ENCODE data around the gene GRM4. TPM values are rescaled to one million over a fixed set of nuclear protein-coding genes. Genes with fewer than 3 reads are reported as not detected.
A peak's percentile ranks its signal among the peaks of the same experiment; 100 is the strongest.

The GRM4 gene
- total RNA-seq, 6 donors from 2014 or later: 0.24 TPM; not detected in 5

DNA sequence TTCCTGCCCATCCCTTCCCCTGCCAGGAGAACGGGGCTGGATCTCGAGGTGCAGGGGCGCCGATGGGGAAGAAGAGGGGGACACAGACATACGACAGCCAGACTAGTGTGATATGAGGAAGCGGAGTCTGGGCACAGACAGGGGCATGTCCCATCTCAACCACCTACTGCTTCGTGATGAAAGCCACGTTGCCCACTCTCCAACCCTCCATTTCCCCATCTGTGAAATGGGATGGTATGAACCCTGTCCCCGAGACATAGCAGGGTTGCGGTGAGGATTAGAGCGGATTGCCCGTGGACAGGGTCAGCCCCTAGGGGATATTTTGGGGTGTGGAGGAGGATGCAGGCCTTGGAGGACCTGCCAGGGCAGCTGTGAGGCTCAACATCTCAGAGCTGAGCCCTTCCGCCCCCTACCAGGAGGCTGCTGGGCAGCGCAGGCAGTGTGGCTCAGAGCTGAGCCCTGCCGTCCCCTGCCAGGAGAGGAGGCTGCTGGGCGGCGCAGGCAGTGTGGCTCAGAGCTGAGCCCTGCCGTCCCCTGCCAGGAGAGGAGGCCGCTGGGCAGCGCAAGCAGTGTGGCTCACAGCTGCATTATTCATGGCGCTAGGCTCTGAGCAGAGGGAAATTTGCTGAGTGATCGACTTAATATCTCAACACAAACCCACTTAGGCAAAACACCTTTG, 71.7 kb downstream of the GRM4 start:
- no peaks in the 10 kb centered on the region for H3K9me3 ChIP-seq
- no peaks in the 10 kb centered on the region for H3K36me3 ChIP-seq
- WGBS, 2 donors: 65 to 74% methylated on average over 15 to 22 of the region's 22 CpGs
- no peak for TF ChIP-seq EP300 (IDR thresholded peaks at IDR 0.05)
- no peak for TF ChIP-seq POLR2A (IDR thresholded peaks at IDR 0.05)
- TF ChIP-seq, protein P1, sequence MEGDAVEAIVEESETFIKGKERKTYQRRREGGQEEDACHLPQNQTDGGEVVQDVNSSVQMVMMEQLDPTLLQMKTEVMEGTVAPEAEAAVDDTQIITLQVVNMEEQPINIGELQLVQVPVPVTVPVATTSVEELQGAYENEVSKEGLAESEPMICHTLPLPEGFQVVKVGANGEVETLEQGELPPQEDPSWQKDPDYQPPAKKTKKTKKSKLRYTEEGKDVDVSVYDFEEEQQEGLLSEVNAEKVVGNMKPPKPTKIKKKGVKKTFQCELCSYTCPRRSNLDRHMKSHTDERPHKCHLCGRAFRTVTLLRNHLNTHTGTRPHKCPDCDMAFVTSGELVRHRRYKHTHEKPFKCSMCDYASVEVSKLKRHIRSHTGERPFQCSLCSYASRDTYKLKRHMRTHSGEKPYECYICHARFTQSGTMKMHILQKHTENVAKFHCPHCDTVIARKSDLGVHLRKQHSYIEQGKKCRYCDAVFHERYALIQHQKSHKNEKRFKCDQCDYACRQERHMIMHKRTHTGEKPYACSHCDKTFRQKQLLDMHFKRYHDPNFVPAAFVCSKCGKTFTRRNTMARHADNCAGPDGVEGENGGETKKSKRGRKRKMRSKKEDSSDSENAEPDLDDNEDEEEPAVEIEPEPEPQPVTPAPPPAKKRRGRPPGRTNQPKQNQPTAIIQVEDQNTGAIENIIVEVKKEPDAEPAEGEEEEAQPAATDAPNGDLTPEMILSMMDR (IDR thresholded peaks at IDR 0.05): no peak
- TF ChIP-seq POLR2AphosphoS5 (IDR thresholded peaks at IDR 0.05): no peak
- ATAC-seq (ENCODE audit: low FRiP score in 2 of 2): no peak
- no peaks in the 10 kb centered on the region for H3K27me3 ChIP-seq
- no peak overlapping the region for H3K4me3 ChIP-seq
- no peak for DNase-seq
- H3K4me1 ChIP-seq: no peaks in the 10 kb centered on the region
- no peak overlapping the region for H3K27ac ChIP-seq

DNA sequence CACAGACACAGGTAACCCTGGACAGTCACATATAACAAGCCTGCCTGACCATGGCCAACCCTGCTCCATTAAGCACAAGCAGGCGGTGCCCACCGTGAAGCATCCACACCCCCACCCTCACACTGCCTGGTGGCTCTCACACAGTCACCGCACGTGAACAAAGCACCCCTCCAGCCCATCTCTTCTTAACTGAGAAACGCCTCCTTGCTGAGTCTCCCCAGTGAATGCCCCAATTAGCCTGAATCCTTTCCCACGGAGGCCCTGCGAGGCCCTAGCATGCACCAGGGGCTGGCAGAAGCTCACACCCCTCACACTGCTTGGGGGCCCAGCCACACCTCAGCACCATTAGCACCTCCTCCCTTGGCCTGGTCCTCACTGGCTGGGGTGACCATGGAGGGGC, 72.3 kb downstream of the GRM4 start:
- 61 to 66% methylated on average over 7 of the region's 7 CpGs for WGBS, 2 donors

DNA sequence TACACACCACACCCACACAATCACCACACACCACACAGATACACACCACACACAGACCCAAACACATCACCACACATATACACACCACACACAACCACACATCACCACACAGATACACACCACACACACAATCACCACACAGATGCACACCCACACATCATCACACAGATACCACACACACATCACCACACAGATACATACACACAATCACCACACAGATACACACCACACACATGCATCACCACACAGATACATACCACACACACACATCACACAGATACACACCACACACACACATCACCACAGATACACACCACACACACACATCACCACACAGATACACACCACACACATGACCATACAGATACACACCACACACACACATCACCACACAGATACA, 73.2 kb downstream of the GRM4 start:
- H3K27ac ChIP-seq: no peak overlapping the region
- no peaks in the 10 kb centered on the region for H3K36me3 ChIP-seq
- TF ChIP-seq, protein P1 (IDR thresholded peaks at IDR 0.05): no peak
- TF ChIP-seq POLR2AphosphoS5 (IDR thresholded peaks at IDR 0.05): no peak
- TF ChIP-seq EP300 (IDR thresholded peaks at IDR 0.05): no peak
- TF ChIP-seq POLR2A (IDR thresholded peaks at IDR 0.05): no peak
- ATAC-seq (ENCODE audit: low FRiP score in 2 of 2) (no peak), DNase-seq (no peak)
- H3K4me1 ChIP-seq: no peaks in the 10 kb centered on the region
- H3K9me3 ChIP-seq: no peaks in the 10 kb centered on the region
- no peak overlapping the region for H3K4me3 ChIP-seq
- no peaks in the 10 kb centered on the region for H3K27me3 ChIP-seq

More for the DNA sequence above, 72.3 kb downstream of the GRM4 start:
- Histone ChIP-seq H3K4me3 (no peak overlapping the region), H3K27me3 (no peaks in the 10 kb centered on the region), H3K9me3 (no peaks in the 10 kb centered on the region), H3K36me3 (no peaks in the 10 kb centered on the region), H3K4me1 (no peaks in the 10 kb centered on the region), H3K27ac (no peak overlapping the region)
- TF ChIP-seq, protein P1 (IDR thresholded peaks at IDR 0.05): no peak
- TF ChIP-seq POLR2A (IDR thresholded peaks at IDR 0.05) (no peak), EP300 (IDR thresholded peaks at IDR 0.05) (no peak), POLR2AphosphoS5 (IDR thresholded peaks at IDR 0.05) (no peak)
- DNase-seq (no peak), ATAC-seq (ENCODE audit: low FRiP score in 2 of 2) (no peak)

DNA sequence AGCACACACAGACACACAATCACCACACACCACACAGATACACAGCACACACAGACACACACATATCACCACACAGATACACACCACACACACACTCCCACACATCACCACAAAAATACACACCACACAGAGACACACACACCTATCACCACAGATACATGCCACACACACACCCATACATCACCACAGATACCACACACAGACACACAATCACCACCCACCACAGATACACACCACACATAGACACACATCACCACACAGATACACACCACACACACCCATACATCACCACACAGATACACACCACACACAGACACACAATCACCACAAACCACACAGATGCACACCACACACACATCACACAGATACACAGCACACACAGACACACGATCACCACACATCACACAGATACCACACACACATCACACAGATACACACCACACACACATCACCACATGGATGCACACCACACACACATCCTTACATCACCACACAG, 74.0 kb downstream of the GRM4 start:
- Histone ChIP-seq H3K27ac (no peak overlapping the region), H3K4me1 (no peaks in the 10 kb centered on the region), H3K9me3 (no peaks in the 10 kb centered on the region), H3K36me3 (no peaks in the 10 kb centered on the region), H3K27me3 (no peaks in the 10 kb centered on the region), H3K4me3 (no peak overlapping the region)
- TF ChIP-seq POLR2AphosphoS5 (IDR thresholded peaks at IDR 0.05): no peak
- WGBS, 2 donors: 94 to 96% methylated on average over 1 of the region's 1 CpG
- DNase-seq (no peak), ATAC-seq (ENCODE audit: low FRiP score in 2 of 2) (peak in 1 of 2 donors; percentile 11)

DNA sequence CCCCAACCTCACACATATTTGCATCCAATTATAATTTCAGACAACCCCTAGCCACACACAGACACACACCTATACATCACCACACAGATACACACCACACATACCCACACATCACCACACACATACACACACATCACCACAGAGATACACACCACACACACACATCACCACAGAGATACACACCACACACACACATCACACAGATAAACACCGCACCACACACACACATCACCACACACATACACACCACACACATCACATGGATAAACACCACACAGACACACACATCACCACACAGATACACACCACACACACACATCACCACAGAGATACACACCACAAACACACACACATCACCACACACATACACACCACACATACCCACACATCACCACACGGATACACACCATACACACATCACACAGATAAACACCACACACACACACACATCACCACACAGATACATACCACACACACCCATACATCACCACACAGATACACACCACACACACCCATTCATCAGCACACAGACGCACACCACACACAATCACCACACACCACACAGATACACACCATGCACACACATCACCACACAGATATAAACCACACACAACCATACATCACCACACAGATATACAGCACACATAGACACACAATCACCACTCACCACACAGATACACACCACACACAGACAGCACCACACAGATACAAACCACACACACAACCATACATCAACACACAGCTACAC, 74.6 kb downstream of the GRM4 start:
- 85 to 90% methylated on average over 3 of the region's 3 CpGs for WGBS, 2 donors
- H3K9me3 ChIP-seq: no peaks in the 10 kb centered on the region
- no peaks in the 10 kb centered on the region for H3K4me1 ChIP-seq
- TF ChIP-seq POLR2AphosphoS5 (IDR thresholded peaks at IDR 0.05) (no peak), EP300 (IDR thresholded peaks at IDR 0.05) (no peak), POLR2A (IDR thresholded peaks at IDR 0.05) (no peak)
- TF ChIP-seq, protein P1 (IDR thresholded peaks at IDR 0.05): no peak
- DNase-seq (no peak), ATAC-seq (ENCODE audit: low FRiP score in 2 of 2) (no peak)
- H3K27me3 ChIP-seq: no peaks in the 10 kb centered on the region
- no peak overlapping the region for H3K27ac ChIP-seq
- no peak overlapping the region for H3K4me3 ChIP-seq
- no peaks in the 10 kb centered on the region for H3K36me3 ChIP-seq

Measured in upper lobe of left lung (tissue), 6 donors.